Peyer's patch (tissue), 4 donors: Measurements from ENCODE around the gene TBXT. TPM values are rescaled to one million over a fixed set of nuclear protein-coding genes. Genes with fewer than 3 reads are reported as not detected.

Experiments used
- DNase-seq, 3 donors: peaks; one replicate each; pipeline ENCODE4 v3.0.0-alpha.2; 2017 to 2019
- H3K27ac ChIP-seq, 4 donors: fragments of 200-600 bp; sonication (generic); one replicate each; pipeline ENCODE4 v1.5.1; 2016 to 2019
- H3K27me3 ChIP-seq, 2 donors: fragments of 200-600 bp; sonication (generic); one replicate each; pipeline ENCODE4 v1.5.1; 2019
- H3K36me3 ChIP-seq, 3 donors: fragments of 200-600 bp; sonication (generic); one replicate each; pipeline ENCODE4 v1.5.1; 2016 to 2019
- H3K4me1 ChIP-seq, 4 donors: fragments of 200-600 bp; sonication (generic); one replicate each; pipeline ENCODE4 v1.5.1; 2016 to 2019
- H3K4me3 ChIP-seq, 4 donors: fragments of 200-600 bp; sonication (generic); 1 replicate in 3 of 4; 2 replicates in 1 of 4; pipeline ENCODE4 v1.5.1; 2016 to 2019; ENCODE audit warnings: mild to moderate bottlenecking in 1 of 4
- H3K9me3 ChIP-seq, 4 donors: fragments of 200-600 bp; sonication (generic); one replicate each; pipeline ENCODE4 v1.5.1; 2016 to 2019; ENCODE audit warnings: mild to moderate bottlenecking in 1 of 4
- CTCF ChIP-seq, 6 experiments: fragments of 450-650 bp in 4 of 6; fragments of 200-600 bp in 2 of 6; sonication (generic) in 1 of 6; IDR thresholded peaks; one replicate each; pipeline ENCODE4 v1.5.1; 2017 to 2019; ENCODE audit warnings: antibody characterized with exemption in 6 of 6, mild to moderate bottlenecking in 3 of 6, moderate library complexity in 1 of 6
- POLR2A ChIP-seq, 2 donors: fragments of 450-650 bp; IDR thresholded peaks; one replicate each; pipeline ENCODE4 v1.5.1; 2017; ENCODE audit warnings: antibody characterized with exemption in 2 of 2, mild to moderate bottlenecking in 2 of 2, moderate library complexity in 2 of 2
- total RNA-seq, 4 donors: library from RNA; depleted of rRNA; stranded (reverse); fragments of >200 nt; gene quantifications; one replicate each; pipeline ENCODE4 v1.1.0, GENCODE V29; 2016

Gene TBXT
- total RNA-seq, 4 donors from 2014 or later: not detected

- H3K4me1 ChIP-seq: peaks cover 0 to 25% (median 12%) of the 10 kb centered on the region in 4 donors
- TF ChIP-seq CTCF (IDR thresholded peaks at IDR 0.05): no peak
- TF ChIP-seq POLR2A (IDR thresholded peaks at IDR 0.05): no peak
- no peaks in the 10 kb centered on the region for H3K9me3 ChIP-seq
- peak overlapping the region in 3 of 4 donors; percentile 32 to 37 (median 34) for H3K4me3 ChIP-seq
- H3K36me3 ChIP-seq: no peaks in the 10 kb centered on the region
- peaks cover 0 to 29% of the 10 kb centered on the region in 2 donors for H3K27me3 ChIP-seq
- no peak for DNase-seq
- no peak overlapping the region for H3K27ac ChIP-seq
These were observed 1.2 kb upstream of the TBXT start for GRCh38 chr6:166168616-166169548.

- Histone ChIP-seq H3K9me3 (no peaks in the 10 kb centered on the region), H3K4me3 (peak overlapping the region in 3 of 4 donors; percentile 3 to 34 (median 32)), H3K27me3 (peaks cover 0 to 29% of the 10 kb centered on the region in 2 donors), H3K27ac (no peak overlapping the region), H3K4me1 (peaks cover 0 to 25% (median 12%) of the 10 kb centered on the region in 4 donors), H3K36me3 (no peaks in the 10 kb centered on the region)
- DNase-seq: no peak
- TF ChIP-seq POLR2A (IDR thresholded peaks at IDR 0.05) (no peak), CTCF (IDR thresholded peaks at IDR 0.05) (no peak)
These were observed 356 bp downstream of the TBXT start for GRCh38 chr6:166167258-166167731.

GRCh38 chr6:166166314-166167257 lies 1.1 kb downstream of the TBXT start:
- Histone ChIP-seq H3K27ac (no peak overlapping the region), H3K36me3 (no peaks in the 10 kb centered on the region), H3K4me1 (peaks cover 0 to 25% (median 12%) of the 10 kb centered on the region in 4 donors), H3K27me3 (peaks cover 0 to 29% of the 10 kb centered on the region in 2 donors), H3K4me3 (no peak overlapping the region), H3K9me3 (no peaks in the 10 kb centered on the region)
- TF ChIP-seq POLR2A (IDR thresholded peaks at IDR 0.05): no peak
- TF ChIP-seq CTCF (IDR thresholded peaks at IDR 0.05): no peak
- no peak for DNase-seq

GRCh38 chr6:166165558-166166313 lies 1.9 kb downstream of the TBXT start:
- no peak for DNase-seq
- no peaks in the 10 kb centered on the region for H3K9me3 ChIP-seq
- H3K36me3 ChIP-seq: no peaks in the 10 kb centered on the region
- peaks cover 0 to 29% of the 10 kb centered on the region in 2 donors for H3K27me3 ChIP-seq
- H3K4me1 ChIP-seq: peaks cover 0 to 25% (median 12%) of the 10 kb centered on the region in 4 donors
- H3K4me3 ChIP-seq: no peak overlapping the region
- no peak overlapping the region for H3K27ac ChIP-seq
- no peak for TF ChIP-seq CTCF (IDR thresholded peaks at IDR 0.05)
- TF ChIP-seq POLR2A (IDR thresholded peaks at IDR 0.05): no peak
